NCI-H82 treated with DMSO at 0.1 percent for 48 hours (cell line): Measurements from ENCODE around the gene SPPL3.
"Not testable (repeated sequence)": the region's sequence is repeated elsewhere in the genome, so short reads cannot be mapped to it uniquely, and the experiment has no call there.

Experiments used
- DNase-seq: peaks from one replicate; lab custom pipeline; 2025; ENCODE audit not compliant: unreplicated experiment; lab: John Stamatoyannopoulos, UW

Gene SPPL3

DNA sequence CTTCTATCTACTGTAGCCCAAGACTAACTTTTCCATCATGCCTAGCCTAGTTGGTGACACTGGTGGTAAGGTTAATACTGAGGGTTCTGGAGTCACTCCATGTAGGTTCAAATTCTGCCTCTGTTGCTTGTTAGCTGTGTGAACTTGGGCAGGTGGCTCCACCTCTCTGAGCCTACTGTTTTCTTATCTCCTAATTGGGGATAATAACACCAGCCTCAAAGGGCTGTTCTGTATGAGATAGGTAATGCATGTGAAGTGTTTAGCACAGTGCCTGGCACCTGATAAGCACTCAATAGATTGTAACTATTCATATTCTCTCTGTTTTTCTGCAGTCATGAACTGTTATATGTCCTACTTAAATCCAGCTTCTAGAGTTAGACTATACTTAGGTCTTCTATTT, 17.5 kb upstream of the SPPL3 start:
- DNase-seq, result no peak

- DNase-seq, result no peak
These were observed 16.0 kb upstream of the SPPL3 start for GRCh38 chr12:120920178-120920577.

DNA sequence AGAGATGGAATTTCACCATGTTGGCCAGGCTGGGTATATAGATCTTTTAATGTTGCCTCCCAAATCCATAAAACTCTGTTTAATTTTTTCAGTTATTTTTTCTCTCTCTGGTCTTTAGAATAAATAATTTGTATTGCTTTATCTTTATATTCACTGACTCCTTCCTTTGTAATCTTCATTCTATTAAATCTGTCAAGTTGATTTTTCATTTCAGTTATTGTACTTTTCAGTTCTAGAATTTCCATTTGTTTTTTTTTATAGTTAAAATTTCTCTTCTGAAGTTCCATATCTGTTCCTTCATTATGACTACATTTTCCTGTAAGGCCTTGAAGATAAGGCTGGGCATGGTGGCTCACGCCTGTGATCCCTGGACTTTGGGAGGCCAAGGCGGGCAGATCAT, 13.6 kb upstream of the SPPL3 start:
- no peak for DNase-seq

DNA sequence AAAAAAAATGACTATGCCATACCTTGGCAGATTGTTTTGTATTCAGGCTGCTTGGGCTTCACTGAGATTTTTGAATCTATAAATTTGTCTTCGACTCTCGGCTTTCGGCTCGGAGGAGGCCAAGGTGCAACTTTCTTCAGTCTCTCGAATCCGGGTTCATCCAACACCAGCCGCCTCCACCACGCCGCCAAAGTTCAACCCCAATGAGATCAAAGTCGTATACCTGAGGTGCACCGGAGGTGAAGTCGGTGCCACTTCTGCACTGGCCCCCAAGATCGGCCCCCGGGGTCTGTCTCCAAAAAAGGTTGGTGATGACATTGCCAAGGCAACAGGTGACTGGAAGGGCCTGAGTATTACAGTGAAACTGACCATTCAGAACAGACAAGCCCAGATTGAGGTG, 12.4 kb upstream of the SPPL3 start:
- DNase-seq, result no peak

GRCh38 chr12:120914794-120915193, 10.6 kb upstream of the SPPL3 start:
- DNase-seq, result no peak

DNA sequence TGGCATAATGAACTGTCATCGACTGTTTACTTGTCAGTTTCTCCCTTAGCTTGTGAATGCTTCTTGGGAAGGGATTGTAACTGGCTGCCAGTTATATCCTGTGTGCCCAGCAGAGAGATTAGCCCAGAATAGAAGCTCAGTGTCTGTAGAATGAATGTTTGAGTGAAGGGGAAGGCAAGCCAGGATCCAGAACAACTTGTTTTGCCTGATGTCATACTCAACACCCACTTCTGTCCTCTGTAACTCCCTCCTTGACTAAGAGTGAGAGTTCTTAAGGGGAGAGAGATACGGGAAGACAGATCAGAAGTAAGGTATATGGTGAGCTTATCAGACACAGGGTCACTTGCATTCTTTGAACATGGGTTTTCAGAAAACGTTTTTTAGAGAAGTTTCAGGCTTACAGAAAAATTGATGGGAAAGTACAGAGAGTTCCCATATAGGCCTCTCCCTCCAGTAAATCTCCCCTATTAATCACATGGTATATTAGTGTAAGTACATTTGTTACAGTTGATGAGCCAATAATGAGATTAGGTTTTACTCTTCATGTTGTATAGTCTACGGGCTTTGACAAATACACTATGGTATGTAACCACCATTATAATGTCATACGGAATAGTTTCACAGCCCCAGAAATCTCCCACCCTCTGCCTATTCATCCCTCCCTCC, 5.6 kb upstream of the SPPL3 start:
- DNase-seq, result peak; percentile 69

- no peak for DNase-seq
These were observed 1.8 kb upstream of the SPPL3 start for GRCh38 chr12:120905856-120906384.

DNA sequence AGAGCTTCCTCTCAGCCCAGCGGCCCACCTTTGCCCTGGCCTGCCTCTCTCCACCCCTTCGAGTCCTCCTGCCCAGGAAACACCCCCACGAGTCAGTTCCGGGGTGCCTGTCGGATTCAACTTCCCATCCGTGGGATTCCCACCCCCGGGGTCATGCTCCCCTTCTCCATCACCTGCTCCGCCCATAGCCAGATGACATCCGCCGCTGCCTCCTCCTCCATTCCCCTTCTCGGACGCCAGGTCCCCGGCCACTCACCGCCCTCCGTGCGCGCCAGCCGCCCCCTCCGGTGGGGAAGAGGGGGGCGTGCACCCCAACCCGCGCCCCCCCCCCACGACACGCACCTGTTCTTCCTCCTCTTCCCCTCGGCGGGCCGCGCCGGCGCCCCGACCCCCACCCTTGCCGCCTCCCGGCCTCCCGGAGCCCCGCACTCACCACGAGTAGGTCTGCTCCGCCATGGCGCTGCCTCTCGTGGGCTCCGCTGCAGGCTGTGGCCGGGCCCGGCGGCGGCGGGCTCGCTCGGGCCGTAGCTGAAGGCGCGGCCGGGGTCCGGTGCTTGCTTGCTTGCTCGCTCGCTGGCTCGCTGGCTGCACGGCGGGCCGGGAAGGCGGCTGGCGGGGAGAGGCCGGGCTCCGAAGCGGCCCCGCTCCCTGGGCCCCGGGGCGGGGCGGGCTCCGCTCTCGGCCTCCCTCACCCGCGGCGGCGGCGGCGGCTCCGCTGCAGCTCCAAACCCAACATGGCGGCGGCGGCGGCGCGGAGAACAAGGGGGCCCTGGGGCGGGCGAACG, 554 bp downstream of the SPPL3 start:
- no peak for DNase-seq

- no peak for DNase-seq
These were observed 1.2 kb downstream of the SPPL3 start for GRCh38 chr12:120902846-120903411.

DNA sequence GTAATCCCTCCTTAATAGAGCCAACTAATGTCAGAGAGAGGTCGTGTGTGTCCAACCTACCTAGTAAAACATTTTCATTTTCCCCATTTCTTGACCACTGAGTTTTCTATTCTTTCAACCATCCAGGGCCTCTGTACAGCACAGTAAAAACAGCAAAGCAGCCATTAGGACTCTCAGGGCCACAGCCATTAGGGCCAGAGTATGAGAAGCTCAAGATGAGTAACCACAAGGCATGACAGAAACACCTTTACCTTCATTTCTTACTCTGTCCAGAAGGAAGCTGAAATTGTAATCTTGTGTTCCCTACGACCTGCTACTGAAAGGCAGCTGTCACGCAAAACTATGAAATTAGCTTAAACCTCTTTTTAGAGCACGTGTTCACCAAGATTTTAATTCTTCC, 2.3 kb downstream of the SPPL3 start:
- no peak for DNase-seq

DNA sequence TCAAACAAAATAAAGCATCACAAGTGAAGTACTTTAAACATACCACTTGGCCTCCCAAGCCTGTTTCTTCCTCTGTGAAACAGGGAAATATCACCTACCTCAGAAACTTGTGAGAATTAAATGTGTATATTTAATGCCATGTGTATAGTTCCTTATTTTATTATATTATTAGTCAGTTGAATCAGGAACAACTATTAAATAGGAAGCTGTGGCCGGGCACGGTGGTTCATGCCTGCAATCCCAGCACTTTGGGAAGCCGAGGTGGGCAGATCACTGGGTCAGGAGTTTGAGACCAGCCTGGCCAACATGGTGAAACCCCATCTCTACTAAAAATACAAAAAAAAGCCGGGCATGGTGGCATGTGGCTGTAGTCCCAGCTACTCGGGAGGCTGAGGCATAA, 3.1 kb downstream of the SPPL3 start:
- DNase-seq, result not testable (repeated sequence)

DNA sequence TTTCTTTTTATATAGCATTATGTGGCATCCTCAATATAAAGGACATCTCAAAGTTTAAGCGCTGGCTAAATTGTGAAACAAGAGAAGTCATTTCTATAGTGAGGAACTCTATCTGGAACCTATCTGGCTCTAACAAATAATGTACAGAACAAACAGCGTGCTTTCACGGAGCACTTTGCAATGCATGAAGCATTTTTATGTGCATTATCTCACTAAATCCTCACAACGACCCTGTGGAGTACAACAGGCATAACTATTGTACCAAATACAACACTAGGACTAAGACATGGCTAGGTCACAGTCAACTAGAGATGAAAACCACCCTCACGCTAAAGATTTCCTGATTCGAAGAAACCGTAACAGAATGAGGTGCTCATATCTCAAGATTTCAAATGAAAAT, 8.6 kb downstream of the SPPL3 start:
- DNase-seq, result no peak

DNA sequence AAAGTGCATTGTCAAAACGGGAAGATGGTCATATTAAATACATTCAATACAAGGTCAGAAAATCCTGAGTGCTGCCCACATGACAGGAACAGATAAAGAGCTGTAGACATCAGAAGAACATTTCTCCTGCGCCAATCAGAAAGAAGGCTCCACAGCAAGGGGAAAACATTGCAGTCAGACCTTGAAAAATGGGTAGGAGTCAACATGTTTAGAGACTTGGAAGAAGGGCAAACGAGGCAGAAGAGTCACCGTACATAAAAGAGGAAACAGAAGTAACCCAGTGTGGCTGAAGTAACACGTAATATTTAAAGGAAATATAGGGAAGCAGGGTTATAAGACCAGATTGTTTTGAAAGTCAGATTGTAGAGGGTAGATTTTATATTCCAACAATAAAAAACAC, 11.9 kb downstream of the SPPL3 start:
- DNase-seq, result no peak

- DNase-seq, result no peak
These were observed 13.2 kb downstream of the SPPL3 start for GRCh38 chr12:120890963-120891362.

- DNase-seq, result no peak
These were observed 16.7 kb downstream of the SPPL3 start for GRCh38 chr12:120887253-120888043.

- no peak for DNase-seq
These were observed 17.7 kb downstream of the SPPL3 start for GRCh38 chr12:120886199-120887018.

DNA sequence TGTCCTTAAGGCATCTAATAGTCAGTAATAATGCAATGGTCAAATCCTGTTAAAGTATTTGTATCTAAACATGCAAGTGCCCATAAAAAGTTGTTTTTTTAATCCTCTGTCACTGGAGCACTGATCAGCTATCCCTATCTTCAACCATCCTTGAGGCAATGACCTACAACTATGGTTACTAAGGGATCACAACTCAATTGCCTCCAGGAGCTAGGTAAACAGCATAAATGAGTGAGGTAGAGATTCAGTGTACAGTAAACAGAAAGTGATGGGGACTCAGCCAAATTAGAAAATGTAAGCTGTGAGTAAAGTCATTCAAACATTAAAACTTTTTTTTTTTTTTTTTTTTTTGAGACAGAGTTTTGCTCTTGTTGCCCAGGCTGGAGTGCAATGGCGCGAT, 18.6 kb downstream of the SPPL3 start:
- DNase-seq, result no peak

- no peak for DNase-seq
These were observed 19.5 kb downstream of the SPPL3 start for GRCh38 chr12:120884644-120885043.

GRCh38 chr12:120882055-120882555, 22.1 kb downstream of the SPPL3 start:
- DNase-seq, result no peak

DNA sequence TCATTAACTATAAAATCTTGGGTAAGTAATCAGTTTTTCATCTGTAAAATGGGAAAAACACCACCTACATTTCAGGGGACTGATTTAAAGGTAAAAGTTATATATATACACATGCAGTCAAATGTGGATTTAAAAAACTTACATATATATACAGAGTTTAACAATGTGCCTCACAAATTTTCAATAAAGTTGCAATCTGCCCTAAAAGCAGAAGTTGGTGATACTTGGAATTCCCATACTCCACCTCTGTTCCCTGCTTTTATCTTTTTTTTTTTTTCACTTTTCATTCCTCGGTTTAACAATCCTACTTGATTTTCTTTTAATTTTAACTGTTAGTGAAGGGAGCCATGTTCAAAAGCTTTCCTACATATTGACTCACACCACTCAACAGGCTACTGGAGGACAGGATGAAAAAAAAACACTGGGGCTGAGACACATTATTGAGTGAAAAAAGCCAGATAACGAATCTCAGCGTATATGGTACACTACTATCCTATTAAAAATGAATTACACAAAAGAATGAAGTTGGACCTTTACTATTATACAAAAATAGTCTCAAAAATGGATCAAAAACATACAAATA, 24.3 kb downstream of the SPPL3 start:
- DNase-seq, result no peak
